ENCODE measurements around the gene COG5. TPM values are rescaled to one million over a fixed set of nuclear protein-coding genes. Genes with fewer than 3 reads are reported as not detected.

The COG5 gene
- total and polyA plus RNA-seq, 3 donors from 2014 or later, result 27.1 to 76.1 (median 70.6) TPM

DNA sequence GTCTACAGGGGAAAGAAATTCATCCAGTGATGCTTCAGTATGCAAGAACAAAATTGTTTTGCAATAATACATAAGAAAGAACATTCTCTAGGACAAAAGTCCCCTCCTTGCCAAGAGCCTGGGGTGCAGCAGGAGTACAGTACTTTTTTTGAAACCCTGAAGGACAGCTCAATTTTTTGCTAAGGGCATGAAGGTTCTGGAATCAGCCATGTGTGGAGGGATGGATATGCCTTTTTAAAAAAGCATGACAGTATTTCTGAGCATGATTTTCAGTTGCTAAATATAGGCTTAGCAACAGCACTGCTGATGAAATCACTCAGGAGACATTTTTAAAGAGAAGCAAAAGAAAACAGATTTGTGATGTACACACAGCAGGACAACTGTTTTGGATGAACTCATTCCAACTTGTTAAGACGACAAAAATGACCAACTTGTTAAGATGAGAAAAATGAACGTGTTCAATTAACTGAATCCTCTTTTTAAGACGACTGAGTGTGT, 355.6 kb downstream of the COG5 start:
- intact Hi-C loops (cut with DNase I; ENCODE audit: low total_unique reads), result no loop called here
- Histone ChIP-seq H3K4me1 (no peaks in the 10 kb centered on the region), H3K27me3 (no peaks in the 10 kb centered on the region), H3K4me3 (no peak overlapping the region), H3K9me3 (no peaks in the 10 kb centered on the region), H3K27ac (no peak overlapping the region), H3K36me3 (ENCODE audit: low read depth, missing control alignments) (no peaks in the 10 kb centered on the region)
- WGBS, 2 donors, result 58 to 68% methylated on average over 3 of the region's 3 CpGs
- DNase-seq, result no peak
- TF ChIP-seq POLR2A (IDR thresholded peaks at IDR 0.05), result no peak
- TF ChIP-seq, protein P1, sequence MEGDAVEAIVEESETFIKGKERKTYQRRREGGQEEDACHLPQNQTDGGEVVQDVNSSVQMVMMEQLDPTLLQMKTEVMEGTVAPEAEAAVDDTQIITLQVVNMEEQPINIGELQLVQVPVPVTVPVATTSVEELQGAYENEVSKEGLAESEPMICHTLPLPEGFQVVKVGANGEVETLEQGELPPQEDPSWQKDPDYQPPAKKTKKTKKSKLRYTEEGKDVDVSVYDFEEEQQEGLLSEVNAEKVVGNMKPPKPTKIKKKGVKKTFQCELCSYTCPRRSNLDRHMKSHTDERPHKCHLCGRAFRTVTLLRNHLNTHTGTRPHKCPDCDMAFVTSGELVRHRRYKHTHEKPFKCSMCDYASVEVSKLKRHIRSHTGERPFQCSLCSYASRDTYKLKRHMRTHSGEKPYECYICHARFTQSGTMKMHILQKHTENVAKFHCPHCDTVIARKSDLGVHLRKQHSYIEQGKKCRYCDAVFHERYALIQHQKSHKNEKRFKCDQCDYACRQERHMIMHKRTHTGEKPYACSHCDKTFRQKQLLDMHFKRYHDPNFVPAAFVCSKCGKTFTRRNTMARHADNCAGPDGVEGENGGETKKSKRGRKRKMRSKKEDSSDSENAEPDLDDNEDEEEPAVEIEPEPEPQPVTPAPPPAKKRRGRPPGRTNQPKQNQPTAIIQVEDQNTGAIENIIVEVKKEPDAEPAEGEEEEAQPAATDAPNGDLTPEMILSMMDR (IDR thresholded peaks at IDR 0.05), result no peak

DNA sequence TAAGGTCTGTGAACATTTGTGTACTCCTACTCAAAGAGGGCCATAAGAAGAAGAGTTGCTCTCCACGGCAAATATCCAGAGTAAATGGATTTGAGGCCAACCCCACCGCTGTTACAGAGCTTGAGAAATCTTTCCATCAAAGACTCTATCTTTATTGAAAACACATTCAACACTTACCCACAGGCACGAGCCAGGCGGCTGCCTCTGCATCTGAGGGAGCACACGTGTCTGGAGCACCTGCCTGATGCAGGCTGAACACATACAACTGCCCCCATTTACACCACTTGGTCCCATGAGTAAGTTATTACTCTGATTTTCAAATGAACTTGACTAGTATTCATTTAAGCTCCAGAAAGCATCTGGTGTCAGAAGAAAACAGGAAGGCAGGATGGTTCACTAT, 356.3 kb downstream of the COG5 start:
- intact Hi-C loops (cut with DNase I; ENCODE audit: low total_unique reads), result no loop called here
- H3K36me3 ChIP-seq (ENCODE audit: low read depth, missing control alignments), result no peaks in the 10 kb centered on the region

DNA sequence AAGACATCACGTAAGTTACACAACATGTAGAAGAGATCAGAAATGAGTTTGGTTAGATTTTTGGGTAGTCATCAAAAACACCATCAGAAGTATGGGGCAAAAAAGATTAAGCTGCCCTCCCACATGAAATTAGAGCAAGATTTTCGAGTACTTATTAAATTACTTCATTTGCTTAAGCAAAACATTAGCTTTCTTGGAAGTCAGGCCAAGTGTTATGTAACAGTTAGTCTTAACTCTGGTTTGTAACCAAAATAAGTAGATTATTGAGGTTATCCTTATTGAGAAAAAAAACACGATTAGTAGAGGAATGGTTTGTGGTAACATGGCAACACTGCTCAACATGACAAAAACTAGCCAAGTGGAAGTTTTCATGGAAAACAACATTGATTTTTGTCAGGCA, 357.0 kb downstream of the COG5 start:
- intact Hi-C loops (cut with DNase I; ENCODE audit: low total_unique reads), result no loop called here
- Histone ChIP-seq H3K27ac (no peak overlapping the region), H3K27me3 (no peaks in the 10 kb centered on the region), H3K4me1 (no peaks in the 10 kb centered on the region), H3K36me3 (ENCODE audit: low read depth, missing control alignments) (no peaks in the 10 kb centered on the region), H3K9me3 (no peaks in the 10 kb centered on the region), H3K4me3 (no peak overlapping the region)
- TF ChIP-seq, protein P1 (IDR thresholded peaks at IDR 0.05), result no peak
- no peak for TF ChIP-seq POLR2A (IDR thresholded peaks at IDR 0.05)
- 62% methylated on average over 3 of the region's 3 CpGs for WGBS, 2 donors
- DNase-seq, result no peak

More for the DNA sequence above, 356.3 kb downstream of the COG5 start:
- H3K27ac ChIP-seq, result no peak overlapping the region
- no peak overlapping the region for H3K4me3 ChIP-seq
- WGBS, 2 donors, result 96 to 100% methylated on average over 5 of the region's 5 CpGs
- H3K27me3 ChIP-seq, result no peaks in the 10 kb centered on the region
- no peaks in the 10 kb centered on the region for H3K4me1 ChIP-seq
- no peak for DNase-seq
- TF ChIP-seq, protein P1 (IDR thresholded peaks at IDR 0.05), result no peak
- TF ChIP-seq POLR2A (IDR thresholded peaks at IDR 0.05), result no peak
- H3K9me3 ChIP-seq, result no peaks in the 10 kb centered on the region

DNA sequence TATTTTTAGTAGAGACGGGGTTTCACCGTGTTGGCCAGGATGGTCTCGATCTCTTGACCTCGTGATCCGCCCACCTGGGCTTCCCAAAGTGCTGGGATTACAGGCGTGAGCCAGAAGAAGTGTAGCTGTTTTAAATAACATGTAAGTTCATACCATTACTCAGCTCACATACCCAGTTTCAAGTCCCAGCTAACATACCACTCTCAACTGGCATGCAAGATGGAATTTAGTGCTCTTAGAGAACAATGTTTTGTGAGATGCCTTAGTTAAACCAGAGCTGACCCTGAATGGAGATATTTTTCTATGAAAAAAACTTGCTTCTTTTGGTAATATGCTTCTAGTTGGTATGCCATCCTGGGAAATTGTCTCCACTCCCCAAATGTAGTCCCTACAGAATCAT, 357.6 kb downstream of the COG5 start:
- TF ChIP-seq, protein P1 (IDR thresholded peaks at IDR 0.05), result no peak
- TF ChIP-seq POLR2A (IDR thresholded peaks at IDR 0.05), result no peak
- no peaks in the 10 kb centered on the region for H3K27me3 ChIP-seq
- no peaks in the 10 kb centered on the region for H3K36me3 ChIP-seq (ENCODE audit: low read depth, missing control alignments)
- H3K27ac ChIP-seq, result no peak overlapping the region
- no peaks in the 10 kb centered on the region for H3K4me1 ChIP-seq
- no peaks in the 10 kb centered on the region for H3K9me3 ChIP-seq
- no peak for DNase-seq
- no peak overlapping the region for H3K4me3 ChIP-seq
- intact Hi-C loops (cut with DNase I; ENCODE audit: low total_unique reads), result no loop called here
- WGBS, 2 donors, result 88 to 97% methylated on average over 6 of the region's 6 CpGs

DNA sequence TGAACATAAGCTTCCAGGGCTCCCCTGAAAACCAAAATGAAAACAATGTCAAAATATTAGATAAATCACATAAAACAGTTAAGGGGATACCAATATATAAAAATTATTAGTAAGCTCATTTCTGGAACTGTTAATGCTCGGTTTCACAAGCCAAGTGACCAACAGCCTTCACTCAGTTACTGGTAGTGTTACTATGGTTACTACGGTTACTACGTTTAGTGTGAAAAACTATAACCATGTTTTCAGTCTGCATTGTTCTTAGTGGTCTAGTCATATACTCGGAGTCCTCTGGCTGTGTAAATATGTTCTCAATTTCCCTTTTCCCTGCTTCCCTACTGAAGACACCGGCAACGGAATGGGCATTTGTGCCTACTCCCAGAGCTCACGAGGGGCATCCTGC, 360.1 kb downstream of the COG5 start:
- Histone ChIP-seq H3K36me3 (ENCODE audit: low read depth, missing control alignments) (no peaks in the 10 kb centered on the region), H3K9me3 (no peaks in the 10 kb centered on the region), H3K27ac (no peak overlapping the region), H3K4me3 (no peak overlapping the region), H3K4me1 (no peaks in the 10 kb centered on the region), H3K27me3 (no peaks in the 10 kb centered on the region)
- TF ChIP-seq, protein P1 (IDR thresholded peaks at IDR 0.05), result no peak
- TF ChIP-seq POLR2A (IDR thresholded peaks at IDR 0.05), result no peak
- WGBS, 2 donors, result 90 to 91% methylated on average over 7 of the region's 7 CpGs
- intact Hi-C loops (cut with DNase I; ENCODE audit: low total_unique reads), result no loop called here
- no peak for DNase-seq
